ENCODE results near the gene MAMDC2.
A peak's percentile ranks its signal among the peaks of the same experiment; 100 is the strongest.
"Not testable (repeated sequence)": the region's sequence is repeated elsewhere in the genome, so short reads cannot be mapped to it uniquely, and the experiment has no call there.

The MAMDC2 gene

GRCh38 chr9:70034271-70034711, 9.4 kb upstream of the MAMDC2 start:
- no peak for DNase-seq
- Histone ChIP-seq H2BK5ac (ENCODE audit: low read depth, low read length, poor library complexity, severe bottlenecking) (no peak overlapping the region), H4K8ac (ENCODE audit: low read length) (no peak overlapping the region), H3K4ac (ENCODE audit: low read depth in 1 of 2, low read length in 2 of 2) (no peak overlapping the region), H3K4me3 (ENCODE audit: insufficient read depth in 1 of 2, low read depth in 1 of 2, low read length in 2 of 2) (no peak overlapping the region), H3K14ac (ENCODE audit: low read length in 2 of 2) (no peak overlapping the region), H2BK12ac (ENCODE audit: low read length in 2 of 2) (no peak overlapping the region), H2AFZ (ENCODE audit: low read depth, low read length) (no peak overlapping the region), H3K4me1 (ENCODE audit: control insufficient read depth, insufficient read depth, low read depth, low read length) (peaks cover 2% of the 10 kb centered on the region), H3K4me2 (ENCODE audit: low read length, poor library complexity, severe bottlenecking) (no peak overlapping the region), H3K23ac (ENCODE audit: low read length in 2 of 2) (no peak overlapping the region), H4K91ac (ENCODE audit: low read length) (no peak overlapping the region), H2BK120ac (ENCODE audit: low read depth, low read length) (no peak overlapping the region), H3K27me3 (ENCODE audit: control insufficient read depth in 1 of 2, insufficient read depth in 1 of 2, low read length in 2 of 2) (peaks cover 0 to 3% of the 10 kb centered on the region in 2 experiments), H2BK15ac (ENCODE audit: low read depth, poor library complexity, severe bottlenecking) (no peak overlapping the region), H3K27ac (ENCODE audit: low read length, poor library complexity, severe bottlenecking) (no peak overlapping the region), H2AK5ac (ENCODE audit: low read length, severe bottlenecking) (no peak overlapping the region), H3K79me1 (replicated peaks; ENCODE audit: low read length, poor library complexity, severe bottlenecking) (no peaks in the 10 kb centered on the region), H3K18ac (ENCODE audit: low read depth in 1 of 2, low read length in 2 of 2) (no peak overlapping the region), H3K9ac (ENCODE audit: low read length) (no peak overlapping the region), H3K36me3 (ENCODE audit: control insufficient read depth in 1 of 2, insufficient read depth in 2 of 2, low read depth in 1 of 2, low read length in 2 of 2) (no peaks in the 10 kb centered on the region), H3K9me3 (ENCODE audit: control insufficient read depth, low read length) (peaks cover 4% of the 10 kb centered on the region)
- 89% methylated on average over 2 of the region's 2 CpGs for WGBS

GRCh38 chr9:70035691-70036090, 8.0 kb upstream of the MAMDC2 start:
- Histone ChIP-seq H3K9me3 (ENCODE audit: control insufficient read depth, low read length) (peaks cover 4% of the 10 kb centered on the region), H2AK5ac (ENCODE audit: low read length, severe bottlenecking) (no peak overlapping the region), H3K27me3 (ENCODE audit: control insufficient read depth in 1 of 2, insufficient read depth in 1 of 2, low read length in 2 of 2) (peaks cover 0 to 4% of the 10 kb centered on the region in 2 experiments), H3K4me3 (ENCODE audit: insufficient read depth in 1 of 2, low read depth in 1 of 2, low read length in 2 of 2) (no peak overlapping the region), H3K14ac (ENCODE audit: low read length in 2 of 2) (no peak overlapping the region), H2BK15ac (ENCODE audit: low read depth, poor library complexity, severe bottlenecking) (no peak overlapping the region), H3K18ac (ENCODE audit: low read depth in 1 of 2, low read length in 2 of 2) (no peak overlapping the region), H4K8ac (ENCODE audit: low read length) (no peak overlapping the region), H2BK5ac (ENCODE audit: low read depth, low read length, poor library complexity, severe bottlenecking) (no peak overlapping the region), H3K36me3 (ENCODE audit: control insufficient read depth in 1 of 2, insufficient read depth in 2 of 2, low read depth in 1 of 2, low read length in 2 of 2) (no peaks in the 10 kb centered on the region), H3K9ac (ENCODE audit: low read length) (no peak overlapping the region), H3K23ac (ENCODE audit: low read length in 2 of 2) (no peak overlapping the region), H3K4ac (ENCODE audit: low read depth in 1 of 2, low read length in 2 of 2) (no peak overlapping the region), H3K4me2 (ENCODE audit: low read length, poor library complexity, severe bottlenecking) (no peak overlapping the region), H3K27ac (ENCODE audit: low read length, poor library complexity, severe bottlenecking) (no peak overlapping the region), H2AFZ (ENCODE audit: low read depth, low read length) (no peak overlapping the region), H3K79me1 (replicated peaks; ENCODE audit: low read length, poor library complexity, severe bottlenecking) (no peaks in the 10 kb centered on the region), H3K4me1 (ENCODE audit: control insufficient read depth, insufficient read depth, low read depth, low read length) (peaks cover 2% of the 10 kb centered on the region), H4K91ac (ENCODE audit: low read length) (no peak overlapping the region), H2BK12ac (ENCODE audit: low read length in 2 of 2) (no peak overlapping the region), H2BK120ac (ENCODE audit: low read depth, low read length) (no peak overlapping the region)
- 93% methylated on average over 1 of the region's 3 CpGs for WGBS
- no peak for DNase-seq

DNA sequence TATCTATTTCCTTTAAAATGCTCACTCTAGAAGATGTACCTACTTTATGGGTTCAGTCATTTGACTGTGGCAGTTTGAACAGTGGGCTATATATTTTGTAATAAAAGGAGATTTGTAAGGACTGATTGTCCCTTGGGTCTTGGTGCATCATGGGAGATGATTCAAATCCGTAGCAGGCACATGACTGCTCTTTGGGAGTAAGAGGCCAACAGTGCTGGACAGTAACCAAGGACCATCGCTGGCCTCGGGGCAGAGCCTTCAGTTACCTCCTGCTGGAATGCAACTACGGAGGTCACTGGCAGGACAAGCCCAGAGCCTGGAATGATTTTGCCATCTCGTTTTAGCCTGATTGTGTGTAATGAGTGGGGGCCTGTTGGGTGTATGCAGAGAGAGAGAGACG, 7.0 kb upstream of the MAMDC2 start:
- 92% methylated on average over 5 of the region's 6 CpGs for WGBS

GRCh38 chr9:70038171-70038621, 5.5 kb upstream of the MAMDC2 start:
- DNase-seq; H4K8ac ChIP-seq (ENCODE audit: low read length); H3K79me1 ChIP-seq (replicated peaks; ENCODE audit: low read length, poor library complexity, severe bottlenecking); H3K9me3 ChIP-seq (ENCODE audit: control insufficient read depth, low read length); H3K4me3 ChIP-seq (ENCODE audit: insufficient read depth in 1 of 2, low read depth in 1 of 2, low read length in 2 of 2); H4K91ac ChIP-seq (ENCODE audit: low read length); H3K27ac ChIP-seq (ENCODE audit: low read length, poor library complexity, severe bottlenecking); H3K18ac ChIP-seq (ENCODE audit: low read depth in 1 of 2, low read length in 2 of 2); H2BK12ac ChIP-seq (ENCODE audit: low read length in 2 of 2); H3K4me1 ChIP-seq (ENCODE audit: control insufficient read depth, insufficient read depth, low read depth, low read length); H3K36me3 ChIP-seq (ENCODE audit: control insufficient read depth in 1 of 2, insufficient read depth in 2 of 2, low read depth in 1 of 2, low read length in 2 of 2); H3K9ac ChIP-seq (ENCODE audit: low read length); H2BK120ac ChIP-seq (ENCODE audit: low read depth, low read length); H2AFZ ChIP-seq (ENCODE audit: low read depth, low read length); H3K4me2 ChIP-seq (ENCODE audit: low read length, poor library complexity, severe bottlenecking); H3K14ac ChIP-seq (ENCODE audit: low read length in 2 of 2); H2AK5ac ChIP-seq (ENCODE audit: low read length, severe bottlenecking); H2BK5ac ChIP-seq (ENCODE audit: low read depth, low read length, poor library complexity, severe bottlenecking); H3K4ac ChIP-seq (ENCODE audit: low read depth in 1 of 2, low read length in 2 of 2); H2BK15ac ChIP-seq (ENCODE audit: low read depth, poor library complexity, severe bottlenecking); H3K23ac ChIP-seq (ENCODE audit: low read length in 2 of 2): not testable (repeated sequence)
- H3K27me3 ChIP-seq (ENCODE audit: control insufficient read depth in 1 of 2, insufficient read depth in 1 of 2, low read length in 2 of 2), result peaks cover 0 to 18% of the 10 kb centered on the region in 2 experiments
- 78% methylated on average over 4 of the region's 4 CpGs for WGBS

More for the DNA sequence above, 7.0 kb upstream of the MAMDC2 start:
- Histone ChIP-seq H4K91ac (ENCODE audit: low read length) (no peak overlapping the region), H3K27me3 (ENCODE audit: control insufficient read depth in 1 of 2, insufficient read depth in 1 of 2, low read length in 2 of 2) (peaks cover 0 to 4% of the 10 kb centered on the region in 2 experiments), H4K8ac (ENCODE audit: low read length) (no peak overlapping the region), H3K9ac (ENCODE audit: low read length) (no peak overlapping the region), H3K23ac (ENCODE audit: low read length in 2 of 2) (no peak overlapping the region), H3K4me1 (ENCODE audit: control insufficient read depth, insufficient read depth, low read depth, low read length) (peaks cover 2% of the 10 kb centered on the region), H3K4me3 (ENCODE audit: insufficient read depth in 1 of 2, low read depth in 1 of 2, low read length in 2 of 2) (no peak overlapping the region), H2BK15ac (ENCODE audit: low read depth, poor library complexity, severe bottlenecking) (no peak overlapping the region), H2BK5ac (ENCODE audit: low read depth, low read length, poor library complexity, severe bottlenecking) (no peak overlapping the region), H3K4ac (ENCODE audit: low read depth in 1 of 2, low read length in 2 of 2) (no peak overlapping the region), H3K18ac (ENCODE audit: low read depth in 1 of 2, low read length in 2 of 2) (peak overlapping the region in 1 of 2 experiments; percentile 14), H3K27ac (ENCODE audit: low read length, poor library complexity, severe bottlenecking) (no peak overlapping the region), H3K14ac (ENCODE audit: low read length in 2 of 2) (no peak overlapping the region), H2BK120ac (ENCODE audit: low read depth, low read length) (no peak overlapping the region), H3K4me2 (ENCODE audit: low read length, poor library complexity, severe bottlenecking) (no peak overlapping the region), H3K79me1 (replicated peaks; ENCODE audit: low read length, poor library complexity, severe bottlenecking) (peaks cover under 1% of the 10 kb centered on the region), H2BK12ac (ENCODE audit: low read length in 2 of 2) (no peak overlapping the region), H2AK5ac (ENCODE audit: low read length, severe bottlenecking) (no peak overlapping the region), H2AFZ (ENCODE audit: low read depth, low read length) (no peak overlapping the region), H3K36me3 (ENCODE audit: control insufficient read depth in 1 of 2, insufficient read depth in 2 of 2, low read depth in 1 of 2, low read length in 2 of 2) (no peaks in the 10 kb centered on the region), H3K9me3 (ENCODE audit: control insufficient read depth, low read length) (peaks cover 4% of the 10 kb centered on the region)
- DNase-seq, result no peak
